Right lobe of liver (tissue), 4 donors: ENCODE data around the gene DNAH14.

Source experiments
- POLR2A ChIP-seq: fragments of 450-650 bp; IDR thresholded peaks from one replicate; pipeline ENCODE4 v1.6.1; 2017; ENCODE audit warnings: antibody characterized with exemption, mild to moderate bottlenecking
- TF ChIP-seq, protein P1 (sequence below), 4 donors: fragments of 200-600 bp in 3 of 4; fragments of 450-650 bp in 1 of 4; IDR thresholded peaks; one replicate each; pipeline versions ENCODE4 v1.5.1 to v1.8.0; 2016 to 2022; ENCODE audit warnings: antibody characterized with exemption in 4 of 4, mild to moderate bottlenecking in 2 of 4
- donor health status: DM: no; HTN: no; CAD: no.
- donor health status: DM: no; HTN: no; CAD: no.
- donor health status: DM: no; HTN: yes; CAD: no.

DNA sequence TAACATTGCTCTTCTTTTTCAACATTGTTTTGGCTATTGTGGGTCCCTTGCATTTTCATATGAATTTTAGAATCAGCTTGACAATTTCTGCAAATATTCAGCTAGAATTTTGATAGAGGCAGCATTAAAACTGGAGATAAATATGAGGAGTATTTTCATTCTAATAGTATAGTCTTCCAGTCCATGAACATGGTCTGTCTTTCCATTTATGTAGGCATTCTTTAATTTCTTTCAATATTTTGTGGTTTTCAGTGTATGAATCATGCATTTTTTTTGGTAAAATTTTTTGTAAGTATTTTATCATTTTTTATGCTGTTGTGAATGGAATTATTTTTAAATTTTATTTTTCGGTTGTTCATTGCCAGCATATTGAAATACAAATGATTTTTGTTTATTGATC lies 97.2 kb downstream of the DNAH14 start:
- TF ChIP-seq, protein P1, sequence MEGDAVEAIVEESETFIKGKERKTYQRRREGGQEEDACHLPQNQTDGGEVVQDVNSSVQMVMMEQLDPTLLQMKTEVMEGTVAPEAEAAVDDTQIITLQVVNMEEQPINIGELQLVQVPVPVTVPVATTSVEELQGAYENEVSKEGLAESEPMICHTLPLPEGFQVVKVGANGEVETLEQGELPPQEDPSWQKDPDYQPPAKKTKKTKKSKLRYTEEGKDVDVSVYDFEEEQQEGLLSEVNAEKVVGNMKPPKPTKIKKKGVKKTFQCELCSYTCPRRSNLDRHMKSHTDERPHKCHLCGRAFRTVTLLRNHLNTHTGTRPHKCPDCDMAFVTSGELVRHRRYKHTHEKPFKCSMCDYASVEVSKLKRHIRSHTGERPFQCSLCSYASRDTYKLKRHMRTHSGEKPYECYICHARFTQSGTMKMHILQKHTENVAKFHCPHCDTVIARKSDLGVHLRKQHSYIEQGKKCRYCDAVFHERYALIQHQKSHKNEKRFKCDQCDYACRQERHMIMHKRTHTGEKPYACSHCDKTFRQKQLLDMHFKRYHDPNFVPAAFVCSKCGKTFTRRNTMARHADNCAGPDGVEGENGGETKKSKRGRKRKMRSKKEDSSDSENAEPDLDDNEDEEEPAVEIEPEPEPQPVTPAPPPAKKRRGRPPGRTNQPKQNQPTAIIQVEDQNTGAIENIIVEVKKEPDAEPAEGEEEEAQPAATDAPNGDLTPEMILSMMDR (IDR thresholded peaks at IDR 0.05): no peak
- no peak for TF ChIP-seq POLR2A
